IMR-90 (cell line): ENCODE results near the gene DIP2A. TPM values are rescaled to one million over a fixed set of nuclear protein-coding genes. Genes with fewer than 3 reads are reported as not detected.

ENCODE experiments used
- ATAC-seq: fragments of 200-7000 bp; cut with Tn5 transposase; 2 replicates; pipeline ENCODE4 v1.9.1; 2020; ENCODE audit warnings: low read depth, mild to moderate bottlenecking, moderate library complexity
- BruUV-seq: library from RNA; stranded (reverse); fragments of 400-500 nt; replicated peaks from 2 replicates; lab custom pipeline; 2021; lab: Mats Ljungman, UMichigan
- CTCF ChIA-PET: fragments of 300-600 bp; formaldehyde crosslinking; extraction: SDS; loops from one replicate; lab custom pipeline; 2021; ENCODE audit warnings: antibody characterized with exemption; lab: Yijun Ruan, JAX
- POLR2A ChIA-PET: fragments of 300-600 bp; sonication (Branson Sonifier 250); formaldehyde crosslinking; loops from one replicate; lab custom pipeline; 2022; ENCODE audit warnings: antibody characterized with exemption; ENCODE audit not compliant: unreplicated experiment; lab: Charles Lee
- DNase-seq: peaks from one replicate; pipeline ENCODE4 v3.0.0; 2013
- H2AFZ ChIP-seq: replicated peaks from 2 replicates; pipeline ENCODE3; 2013; ENCODE audit warnings: low read length, mild to moderate bottlenecking; ENCODE audit not compliant: poor library complexity
- H2AK5ac ChIP-seq: 2 replicates; pipeline ENCODE4 v1.6.1; 2013; ENCODE audit warnings: low read depth, low read length, inconsistent platforms
- H2AK9ac ChIP-seq: replicated peaks from 2 replicates; pipeline ENCODE3; 2013; ENCODE audit warnings: mild to moderate bottlenecking, low read depth, low read length, moderate library complexity; ENCODE audit not compliant: poor library complexity
- H2BK120ac ChIP-seq: 2 replicates; pipeline ENCODE4 v1.6.1; 2013; ENCODE audit warnings: low read depth, low read length, inconsistent platforms
- H2BK15ac ChIP-seq: 3 replicates; pipeline ENCODE4 v1.6.1; 2013; ENCODE audit warnings: low read depth, low read length, inconsistent platforms
- H2BK20ac ChIP-seq: 2 replicates; pipeline ENCODE4 v1.6.1; 2013; ENCODE audit warnings: low read depth, mild to moderate bottlenecking, inconsistent platforms, low read length, moderate library complexity
- H2BK5ac ChIP-seq: 2 replicates; pipeline ENCODE4 v1.6.1; 2013; ENCODE audit warnings: mild to moderate bottlenecking, low read depth, low read length, inconsistent platforms; ENCODE audit not compliant: poor library complexity, severe bottlenecking
- H3K14ac ChIP-seq: replicated peaks from 2 replicates; pipeline ENCODE4 v1.6.1; 2013; ENCODE audit warnings: low read depth, low read length, inconsistent platforms
- H3K18ac ChIP-seq: 2 replicates; pipeline ENCODE4 v1.6.1; 2013; ENCODE audit warnings: low read depth, low read length, control low read depth
- H3K23ac ChIP-seq: 2 replicates; pipeline ENCODE4 v1.6.1; 2013; ENCODE audit warnings: low read depth, low read length, inconsistent platforms
- H3K27ac ChIP-seq: 2 replicates; pipeline ENCODE4 v1.5.1; 2013; ENCODE audit warnings: mild to moderate bottlenecking, control low read depth, low read length; ENCODE audit not compliant: insufficient read depth
- H3K27me3 ChIP-seq: 2 replicates; pipeline ENCODE4 v1.6.1; 2013; ENCODE audit warnings: low read length; ENCODE audit not compliant: control insufficient read depth, insufficient read depth
- H3K36me3 ChIP-seq: 2 replicates; pipeline ENCODE4 v1.6.1; 2013; ENCODE audit warnings: low read length, mixed read lengths; ENCODE audit not compliant: control insufficient read depth, insufficient read depth
- H3K4ac ChIP-seq: 2 replicates; pipeline ENCODE4 v1.6.1; 2013; ENCODE audit warnings: low read depth, low read length, inconsistent platforms
- H3K4me1 ChIP-seq: 2 replicates; pipeline ENCODE4 v1.6.1; 2013; ENCODE audit warnings: low read length, mixed read lengths; ENCODE audit not compliant: control insufficient read depth, insufficient read depth
- H3K4me2 ChIP-seq: 2 replicates; pipeline ENCODE4 v1.6.1; 2013; ENCODE audit warnings: low read depth, mild to moderate bottlenecking, control low read depth, low read length, moderate library complexity
- H3K4me3 ChIP-seq: 2 replicates; pipeline ENCODE4 v1.5.1; 2013; ENCODE audit warnings: low read depth, mild to moderate bottlenecking, control low read depth, low read length, moderate library complexity; ENCODE audit not compliant: insufficient read depth
- H3K56ac ChIP-seq: 2 replicates; pipeline ENCODE4 v1.6.1; 2013; ENCODE audit warnings: low read length, inconsistent platforms; ENCODE audit not compliant: insufficient read depth; ENCODE audit errors: extremely low read depth
- H3K79me1 ChIP-seq, 2 experiments: 2 replicates each; pipeline ENCODE4 v1.6.1; 2013; ENCODE audit warnings: low read length in 2 of 2, inconsistent platforms in 1 of 2, low read depth in 1 of 2
- H3K9ac ChIP-seq: 2 replicates; pipeline ENCODE4 v1.6.1; 2013; ENCODE audit warnings: low read depth, low read length, control low read depth
- H3K9me1 ChIP-seq: 2 replicates; pipeline ENCODE4 v1.6.1; 2013; ENCODE audit warnings: low read length, inconsistent platforms; ENCODE audit not compliant: insufficient read depth
- H3K9me3 ChIP-seq: 2 replicates; pipeline ENCODE4 v1.6.1; 2013; ENCODE audit warnings: low read length; ENCODE audit not compliant: control insufficient read depth, insufficient read depth
- H4K20me1 ChIP-seq: 2 replicates; pipeline ENCODE4 v1.6.1; 2013; ENCODE audit warnings: low read length, inconsistent platforms; ENCODE audit not compliant: insufficient read depth
- H4K5ac ChIP-seq: 2 replicates; pipeline ENCODE4 v1.6.1; 2013; ENCODE audit warnings: mild to moderate bottlenecking, low read depth, low read length, control low read depth
- H4K8ac ChIP-seq, 2 experiments: 2 replicates each; pipeline ENCODE4 v1.6.1; 2013; ENCODE audit warnings: low read depth in 2 of 2, low read length in 2 of 2, control low read depth in 1 of 2, inconsistent platforms in 1 of 2
- H4K91ac ChIP-seq: 2 replicates; pipeline ENCODE4 v1.6.1; 2013; ENCODE audit warnings: low read depth, low read length, inconsistent platforms; ENCODE audit not compliant: insufficient read depth
- BHLHE40 ChIP-seq: fragments of 150-350 bp; IDR thresholded peaks from 2 replicates; pipeline ENCODE4 v1.6.1; 2016; ENCODE audit warnings: mild to moderate bottlenecking, low read depth, low read length
- CEBPB ChIP-seq: IDR thresholded peaks from 2 replicates; pipeline ENCODE4 v1.6.1; 2012; ENCODE audit warnings: low read depth, low read length, improper control_type of control experiment
- CHD1 ChIP-seq: IDR thresholded peaks from 2 replicates; pipeline ENCODE4 v1.6.1; 2012; ENCODE audit warnings: low read depth, low read length, improper control_type of control experiment
- ELK1 ChIP-seq: fragments of 150-350 bp; IDR thresholded peaks from 2 replicates; pipeline ENCODE4 v1.6.1; 2016; ENCODE audit warnings: low read depth, mild to moderate bottlenecking, low read length, moderate library complexity, borderline replicate concordance
- MAFK ChIP-seq: IDR thresholded peaks from 2 replicates; pipeline ENCODE4 v1.6.1; 2012; ENCODE audit warnings: low read depth, low read length, improper control_type of control experiment
- MXI1 ChIP-seq: IDR thresholded peaks from 2 replicates; pipeline ENCODE4 v1.6.1; 2012; ENCODE audit warnings: low read depth, mild to moderate bottlenecking, low read length, moderate library complexity, borderline replicate concordance
- NFE2L2 ChIP-seq: fragments of 150-350 bp; IDR thresholded peaks from 2 replicates; pipeline ENCODE4 v1.6.1; 2016; ENCODE audit warnings: low read depth, mild to moderate bottlenecking, low read length
- RAD21 ChIP-seq: IDR thresholded peaks from 2 replicates; pipeline ENCODE4 v1.6.1; 2012; ENCODE audit warnings: low read length, improper control_type of control experiment
- RFX5 ChIP-seq: IDR thresholded peaks from 2 replicates; pipeline ENCODE4 v1.8.0; 2012; ENCODE audit warnings: low read depth, mild to moderate bottlenecking, low read length, moderate library complexity
- SMC3 ChIP-seq: fragments of 150-350 bp; IDR thresholded peaks from 2 replicates; pipeline ENCODE4 v1.6.1; 2016; ENCODE audit warnings: low read depth, mild to moderate bottlenecking, antibody characterized with exemption, low read length, moderate library complexity
- USF2 ChIP-seq: fragments of 150-350 bp; IDR thresholded peaks from 2 replicates; pipeline ENCODE4 v1.6.1; 2017; ENCODE audit warnings: mild to moderate bottlenecking, antibody characterized with exemption, low read length, low read depth
- WGBS, 2 experiments: methylation state at CpG; one replicate each; pipeline versions ENCODE4 v1.1.5 to v1.1.7; 2013; ENCODE audit warnings: missing lambda C conversion rate in 2 of 2; ENCODE audit not compliant: insufficient read length in 1 of 2; ENCODE audit errors: extremely low coverage in 2 of 2; 5-methylcytosine and 5-hydroxymethylcytosine counted together
- dilution Hi-C: fragments of 300-500 bp; cut with HindIII; formaldehyde crosslinking; loops from one replicate; pipeline ENCODE4 v1.14.3; 2018; ENCODE audit warnings: low sequenced_read_pairs; ENCODE audit not compliant: unreplicated experiment
- in situ Hi-C: fragments of 300-500 bp; cut with MboI; formaldehyde crosslinking; loops from 3 replicates; pipeline ENCODE4 v1.14.3; 2019; ENCODE audit warnings: low sequenced_read_pairs, inconsistent platforms, mixed read lengths
- intact Hi-C: fragments of 100-400 bp; cut with micrococcal nuclease; formaldehyde crosslinking; loops from 2 replicates; pipeline ENCODE4 v1.10.0; 2022
- polyA plus RNA-seq, 3 experiments: library from polyadenylated mRNA; depleted of rRNA; stranded (reverse); fragments of >200 nt; gene quantifications; 2 replicates each; pipeline ENCODE4 v1.2.3, GENCODE V29; 2012; ENCODE audit warnings: low replicate concordance in 1 of 3
- total RNA-seq: library from RNA; depleted of rRNA; stranded (reverse); fragments of >200 nt; gene quantifications from 2 replicates; pipeline ENCODE4 v1.2.3, GENCODE V29; 2012

Gene DIP2A
- total and polyA plus RNA-seq, 2 of the 4 experiments (the other 2 are of a cell fraction) = 17.9 to 24.3 TPM

- CTCF ChIA-PET = no interaction called here
- H3K56ac ChIP-seq = no peak overlapping the region
Observed at GRCh38 chr21:46538851-46539666, 80.4 kb downstream of the DIP2A start.

More at GRCh38 chr21:46538851-46539666, 80.4 kb downstream of the DIP2A start:
- Histone ChIP-seq H2BK120ac (no peak overlapping the region), H3K27ac (no peak overlapping the region), H4K91ac (no peak overlapping the region), H3K9ac (no peak overlapping the region), H4K5ac (no peak overlapping the region), H3K4me3 (no peak overlapping the region), H3K18ac (no peak overlapping the region), H4K8ac (no peak overlapping the region), H3K36me3 (peaks cover 56% of the 10 kb centered on the region), H3K27me3 (no peaks in the 10 kb centered on the region), H3K4ac (no peak overlapping the region), H3K23ac (no peak overlapping the region), H2BK5ac (no peak overlapping the region), H2BK15ac (no peak overlapping the region), H3K79me1 (no peaks in the 10 kb centered on the region; a peak in 1 of 4 replicates), H3K9me1 (0 out of 2 replicates have a peak, but pooled peaks cover 3% of the 10 kb centered on the region), H2AK9ac (no peak overlapping the region), H3K4me2 (no peak overlapping the region), H3K14ac (no peak overlapping the region), H2BK20ac (no peak overlapping the region), H3K4me1 (no peaks in the 10 kb centered on the region), H2AFZ (no peak overlapping the region), H2AK5ac (no peak overlapping the region), H4K20me1 (no peaks in the 10 kb centered on the region), H3K9me3 (no peaks in the 10 kb centered on the region)
- POLR2A ChIA-PET = no interaction called here
- BruUV-seq = no TSS peak
- DNase-seq (no peak), ATAC-seq (no peak)
- intact Hi-C loops (no loop called here), in situ Hi-C loops (no loop called here), dilution Hi-C loops (no loop called here)
- 95% methylated on average over 9 of the region's 11 CpGs; no CpG with 5 or more reads in 1 of the 2 experiments for WGBS, 2 experiments
- TF ChIP-seq ELK1 (no peak), MXI1 (no peak), USF2 (no peak), MAFK (no peak), BHLHE40 (no peak), RFX5 (no peak), CEBPB (no peak), NFE2L2 (no peak), SMC3 (no peak), CHD1 (no peak), RAD21 (no peak)
